Endothelial cell of umbilical vein (primary cell): ENCODE data around the gene HAGH. TPM values are rescaled to one million over a fixed set of nuclear protein-coding genes. Genes with fewer than 3 reads are reported as not detected.

Experiments used
- BruUV-seq: library from RNA; stranded (reverse); fragments of 400-500 nt; replicated peaks from 2 replicates; lab custom pipeline; 2021; lab: Mats Ljungman, UMichigan
- CTCF ChIA-PET: fragments of 300-600, 350-600 bp; sonication (Branson Sonifier 250); formaldehyde crosslinking; loops from one replicate; lab custom pipeline; 2021; ENCODE audit warnings: antibody characterized with exemption, inconsistent platforms; lab: Charles Lee
- POLR2A ChIA-PET: fragments of 300-600, 350-600 bp; sonication (Branson Sonifier 250); formaldehyde crosslinking; loops from one replicate; lab custom pipeline; 2021; ENCODE audit warnings: antibody characterized with exemption, inconsistent platforms; lab: Charles Lee
- DNase-seq: peaks from one replicate; pipeline ENCODE4 v3.0.0-alpha.2; 2011; ENCODE audit warnings: low read depth, low spot score
- FAIRE-seq: peaks from 2 replicates; lab custom pipeline; 2011; peaks lifted over from hg19 to GRCh38; lab: Jason Lieb, UNC
- H2AFZ ChIP-seq: 2 replicates; pipeline ENCODE4 v1.6.0; 2012; ENCODE audit warnings: low read depth, low read length, control low read depth, inconsistent platforms
- H3K27ac ChIP-seq: 2 replicates; pipeline ENCODE4 v1.5.1; 2011; ENCODE audit warnings: low read depth, mild to moderate bottlenecking, control low read depth, low read length, moderate library complexity; ENCODE audit not compliant: insufficient read depth
- H3K27me3 ChIP-seq, 2 experiments: 2 replicates each; pipeline versions ENCODE4 v1.6.0 to v1.6.1; 2011; ENCODE audit warnings: low read length in 2 of 2, mixed read lengths in 1 of 2; ENCODE audit not compliant: control insufficient read depth in 2 of 2, insufficient read depth in 2 of 2
- H3K36me3 ChIP-seq, 2 experiments: 2 replicates in 1 of 2; 3 replicates in 1 of 2; pipeline ENCODE4 v1.5.1; 2011; ENCODE audit warnings: low read length in 2 of 2, mild to moderate bottlenecking in 1 of 2, moderate library complexity in 1 of 2; ENCODE audit not compliant: control insufficient read depth in 2 of 2, insufficient read depth in 2 of 2; ENCODE audit errors: extremely low read depth in 1 of 2
- H3K4me1 ChIP-seq: 3 replicates; pipeline ENCODE4 v1.5.1; 2011; ENCODE audit warnings: mild to moderate bottlenecking, low read length; ENCODE audit not compliant: control insufficient read depth, insufficient read depth; ENCODE audit errors: extremely low read depth
- H3K4me2 ChIP-seq: 2 replicates; pipeline ENCODE4 v1.6.1; 2011; ENCODE audit warnings: low read length, control low read depth, mixed read lengths; ENCODE audit not compliant: insufficient read depth
- H3K4me3 ChIP-seq, 3 experiments: fragments of 200-600 bp in 1 of 3; sonication (generic), shearing (Covaris generic) in 1 of 3; replicated peaks in 1 of 3; 2 replicates each; pipeline ENCODE4 v1.5.1; 2011 to 2016; ENCODE audit warnings: control low read depth in 3 of 3, low read length in 3 of 3, mild to moderate bottlenecking in 2 of 3, inconsistent platforms in 1 of 3, low read depth in 1 of 3, moderate library complexity in 1 of 3; ENCODE audit not compliant: insufficient read depth in 1 of 3
- H3K79me2 ChIP-seq: 2 replicates; pipeline ENCODE4 v1.6.0; 2012; ENCODE audit warnings: low read length, inconsistent platforms; ENCODE audit not compliant: control insufficient read depth, insufficient read depth
- H3K9ac ChIP-seq: replicated peaks from 2 replicates; pipeline ENCODE3; 2011; ENCODE audit warnings: low read length, control low read depth; ENCODE audit not compliant: insufficient read depth; ENCODE audit errors: extremely low read depth
- H3K9me1 ChIP-seq: replicated peaks from 3 replicates; pipeline ENCODE4 v1.6.0; 2011; ENCODE audit warnings: mild to moderate bottlenecking, low read length; ENCODE audit not compliant: control insufficient read depth, insufficient read depth; ENCODE audit errors: extremely low read depth
- H3K9me3 ChIP-seq: replicated peaks from 2 replicates; pipeline ENCODE4 v1.5.1; 2012; ENCODE audit warnings: low read length, inconsistent platforms; ENCODE audit not compliant: control insufficient read depth, insufficient read depth
- H4K20me1 ChIP-seq: replicated peaks from 2 replicates; pipeline ENCODE3; 2011; ENCODE audit warnings: mild to moderate bottlenecking, low read length; ENCODE audit not compliant: control insufficient read depth, insufficient read depth; ENCODE audit errors: extremely low read depth
- EZH2 ChIP-seq: IDR thresholded peaks from 2 replicates; pipeline ENCODE4 v1.6.1; 2012; ENCODE audit warnings: borderline replicate concordance, low read depth, mild to moderate bottlenecking, moderate library complexity, low read length, inconsistent platforms; ENCODE audit not compliant: severe bottlenecking
- FOS ChIP-seq: IDR thresholded peaks from 2 replicates; pipeline ENCODE4 v1.6.1; 2011; ENCODE audit warnings: mild to moderate bottlenecking, low read length, moderate library complexity, borderline replicate concordance; ENCODE audit not compliant: insufficient read depth
- GATA2 ChIP-seq: IDR thresholded peaks from 2 replicates; pipeline ENCODE4 v1.7.0; 2011; ENCODE audit warnings: low read depth, mild to moderate bottlenecking, moderate library complexity, mixed read lengths, low read length; ENCODE audit not compliant: insufficient read length, insufficient read depth
- JUN ChIP-seq: IDR thresholded peaks from 2 replicates; pipeline ENCODE4 v1.6.1; 2011; ENCODE audit warnings: borderline replicate concordance, low read depth; ENCODE audit not compliant: insufficient read length, insufficient read depth
- MYC ChIP-seq: IDR thresholded peaks from one replicate; pipeline ENCODE4 v1.6.1; 2011; ENCODE audit warnings: mild to moderate bottlenecking, low read depth, low read length
- POLR2A ChIP-seq: IDR thresholded peaks from 2 replicates; pipeline ENCODE4 v1.6.1; 2012; ENCODE audit warnings: low read depth, mild to moderate bottlenecking, control low read depth, low read length
- POLR2AphosphoS5 ChIP-seq: IDR thresholded peaks from 2 replicates; pipeline ENCODE4 v1.6.1; 2012; ENCODE audit warnings: low read depth, mild to moderate bottlenecking, control low read depth, low read length, moderate library complexity; ENCODE audit not compliant: insufficient read depth
- dilution Hi-C: fragments of 300-500 bp; cut with MboI; formaldehyde crosslinking; loops from one replicate; pipeline ENCODE4 v1.15.0; 2019; ENCODE audit warnings: low sequenced_read_pairs; ENCODE audit not compliant: extremely low pct_ligation_motif_present
- intact Hi-C: fragments of 100-400 bp; cut with micrococcal nuclease; formaldehyde crosslinking; loops from one replicate; pipeline ENCODE4 v1.10.0; 2022
- polyA plus RNA-seq, 4 experiments: library from polyadenylated mRNA; depleted of rRNA in 3 of 4; stranded (reverse) in 3 of 4; unstranded in 1 of 4; fragments of >200 nt; gene quantifications; 2 replicates each; pipeline versions ENCODE4 v1.2.1 to v1.2.3, GENCODE V29; 2011 to 2012; ENCODE audit warnings: missing spikeins in 1 of 4
- total RNA-seq: library from RNA; stranded (reverse); gene quantifications from 2 replicates; pipeline ENCODE4 v1.2.3, GENCODE V29; 2021
- TF ChIP-seq, protein P1 (sequence below): IDR thresholded peaks from 2 replicates; pipeline ENCODE4 v1.6.1; 2011; ENCODE audit not compliant: insufficient read depth, insufficient read length
- TF ChIP-seq, protein P2 (sequence below), 2 donors: IDR thresholded peaks; 1 replicate in 1 of 2; 2 replicates in 1 of 2; pipeline ENCODE4 v1.5.1; 2011; ENCODE audit warnings: low read length in 2 of 2, mild to moderate bottlenecking in 2 of 2, moderate library complexity in 2 of 2, control low read depth in 1 of 2, inconsistent platforms in 1 of 2, low read depth in 1 of 2; ENCODE audit not compliant: insufficient read depth in 1 of 2; ENCODE audit errors: extremely low read depth in 1 of 2

Gene HAGH
- total and polyA plus RNA-seq, 2 donors (not counting 3 experiments of a cell fraction or from before 2014, with no cell fraction given), result 54.3 to 84.2 TPM

- dilution Hi-C loops (no loop called here), intact Hi-C loops (no loop called here)
- Histone ChIP-seq H3K9me1 (no peaks in the 10 kb centered on the region), H3K27ac (no peak overlapping the region), H3K4me1 (peaks cover 5% of the 10 kb centered on the region), H4K20me1 (no peaks in the 10 kb centered on the region), H3K4me3 (no peak overlapping the region), H3K27me3 (no peaks in the 10 kb centered on the region), H3K36me3 (peaks cover 0 to 23% of the 10 kb centered on the region in 2 experiments), H2AFZ (no peak overlapping the region), H3K9ac (no peak overlapping the region), H3K4me2 (no peak overlapping the region), H3K9me3 (no peaks in the 10 kb centered on the region), H3K79me2 (peaks cover 8% of the 10 kb centered on the region)
- no peak for DNase-seq
- no peak for TF ChIP-seq JUN
- no peak for TF ChIP-seq POLR2A
- TF ChIP-seq GATA2, result no peak
- TF ChIP-seq, protein P1, sequence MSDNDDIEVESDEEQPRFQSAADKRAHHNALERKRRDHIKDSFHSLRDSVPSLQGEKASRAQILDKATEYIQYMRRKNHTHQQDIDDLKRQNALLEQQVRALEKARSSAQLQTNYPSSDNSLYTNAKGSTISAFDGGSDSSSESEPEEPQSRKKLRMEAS, result no peak
- TF ChIP-seq FOS, result no peak
- TF ChIP-seq MYC, result no peak
- TF ChIP-seq, protein P2, sequence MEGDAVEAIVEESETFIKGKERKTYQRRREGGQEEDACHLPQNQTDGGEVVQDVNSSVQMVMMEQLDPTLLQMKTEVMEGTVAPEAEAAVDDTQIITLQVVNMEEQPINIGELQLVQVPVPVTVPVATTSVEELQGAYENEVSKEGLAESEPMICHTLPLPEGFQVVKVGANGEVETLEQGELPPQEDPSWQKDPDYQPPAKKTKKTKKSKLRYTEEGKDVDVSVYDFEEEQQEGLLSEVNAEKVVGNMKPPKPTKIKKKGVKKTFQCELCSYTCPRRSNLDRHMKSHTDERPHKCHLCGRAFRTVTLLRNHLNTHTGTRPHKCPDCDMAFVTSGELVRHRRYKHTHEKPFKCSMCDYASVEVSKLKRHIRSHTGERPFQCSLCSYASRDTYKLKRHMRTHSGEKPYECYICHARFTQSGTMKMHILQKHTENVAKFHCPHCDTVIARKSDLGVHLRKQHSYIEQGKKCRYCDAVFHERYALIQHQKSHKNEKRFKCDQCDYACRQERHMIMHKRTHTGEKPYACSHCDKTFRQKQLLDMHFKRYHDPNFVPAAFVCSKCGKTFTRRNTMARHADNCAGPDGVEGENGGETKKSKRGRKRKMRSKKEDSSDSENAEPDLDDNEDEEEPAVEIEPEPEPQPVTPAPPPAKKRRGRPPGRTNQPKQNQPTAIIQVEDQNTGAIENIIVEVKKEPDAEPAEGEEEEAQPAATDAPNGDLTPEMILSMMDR (IDR thresholded peaks at IDR 0.05; ENCODE audit: extremely low read depth in 1 of 2, insufficient read depth in 1 of 2, low read depth in 1 of 2, low read length in 2 of 2), result no peak
- TF ChIP-seq POLR2AphosphoS5, result no peak
- TF ChIP-seq EZH2, result no peak
- no TSS peak for BruUV-seq
- POLR2A ChIA-PET, result no interaction called here
- no peak for FAIRE-seq
- CTCF ChIA-PET, result interaction anchor here (2.2 kb wide), 1 partner anchor 49 kb away, joined by 16 read pairs; the partner anchor contains the start of genes EME2 and MRPS34
These were observed 3.8 kb downstream of the HAGH start for GRCh38 chr16:1822801-1823200.
